ENCODE measurements around the gene SELENOW. TPM values are rescaled to one million over a fixed set of nuclear protein-coding genes. Genes with fewer than 3 reads are reported as not detected.
A peak's percentile ranks its signal among the peaks of the same experiment; 100 is the strongest.
"Not testable (repeated sequence)": the region's sequence is repeated elsewhere in the genome, so short reads cannot be mapped to it uniquely, and the experiment has no call there.

The SELENOW gene
- total RNA-seq, 4 donors from 2014 or later: 256 to 919 (median 484) TPM

DNA sequence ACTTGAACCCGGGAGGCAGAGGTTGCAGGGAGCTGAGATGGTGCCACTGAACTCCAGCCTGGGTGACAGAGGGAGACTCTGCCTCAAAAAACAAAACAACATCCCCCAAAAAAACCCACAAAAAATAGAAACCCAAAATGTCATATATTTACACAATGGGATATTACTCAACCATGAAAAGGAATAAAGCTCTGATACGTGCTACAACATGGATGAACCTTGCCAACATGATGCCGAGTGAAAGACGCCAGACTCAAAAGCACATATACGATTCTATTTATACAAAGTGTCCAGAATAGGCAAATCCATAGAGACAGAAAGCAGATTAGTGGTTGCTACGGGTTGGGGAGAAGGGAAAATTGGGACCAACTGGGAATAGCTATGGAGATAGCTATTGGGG is 27.9 kb downstream of the SELENOW start:
- WGBS, 2 donors: 86 to 89% methylated on average over 6 of the region's 6 CpGs
- no peaks in the 10 kb centered on the region for H3K4me1 ChIP-seq
- H3K4me3 ChIP-seq (replicated peaks in 1 of 3): no peak overlapping the region
- H3K27ac ChIP-seq: no peak overlapping the region
- intact Hi-C loops (cut with DNase I): no loop called here
- TF ChIP-seq, protein P1, sequence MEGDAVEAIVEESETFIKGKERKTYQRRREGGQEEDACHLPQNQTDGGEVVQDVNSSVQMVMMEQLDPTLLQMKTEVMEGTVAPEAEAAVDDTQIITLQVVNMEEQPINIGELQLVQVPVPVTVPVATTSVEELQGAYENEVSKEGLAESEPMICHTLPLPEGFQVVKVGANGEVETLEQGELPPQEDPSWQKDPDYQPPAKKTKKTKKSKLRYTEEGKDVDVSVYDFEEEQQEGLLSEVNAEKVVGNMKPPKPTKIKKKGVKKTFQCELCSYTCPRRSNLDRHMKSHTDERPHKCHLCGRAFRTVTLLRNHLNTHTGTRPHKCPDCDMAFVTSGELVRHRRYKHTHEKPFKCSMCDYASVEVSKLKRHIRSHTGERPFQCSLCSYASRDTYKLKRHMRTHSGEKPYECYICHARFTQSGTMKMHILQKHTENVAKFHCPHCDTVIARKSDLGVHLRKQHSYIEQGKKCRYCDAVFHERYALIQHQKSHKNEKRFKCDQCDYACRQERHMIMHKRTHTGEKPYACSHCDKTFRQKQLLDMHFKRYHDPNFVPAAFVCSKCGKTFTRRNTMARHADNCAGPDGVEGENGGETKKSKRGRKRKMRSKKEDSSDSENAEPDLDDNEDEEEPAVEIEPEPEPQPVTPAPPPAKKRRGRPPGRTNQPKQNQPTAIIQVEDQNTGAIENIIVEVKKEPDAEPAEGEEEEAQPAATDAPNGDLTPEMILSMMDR (IDR thresholded peaks at IDR 0.05): no peak
- no peak for TF ChIP-seq POLR2A (IDR thresholded peaks at IDR 0.05)
- no peaks in the 10 kb centered on the region for H3K36me3 ChIP-seq
- H3K27me3 ChIP-seq: no peaks in the 10 kb centered on the region
- no peak for DNase-seq
- H3K9me3 ChIP-seq: no peaks in the 10 kb centered on the region

DNA sequence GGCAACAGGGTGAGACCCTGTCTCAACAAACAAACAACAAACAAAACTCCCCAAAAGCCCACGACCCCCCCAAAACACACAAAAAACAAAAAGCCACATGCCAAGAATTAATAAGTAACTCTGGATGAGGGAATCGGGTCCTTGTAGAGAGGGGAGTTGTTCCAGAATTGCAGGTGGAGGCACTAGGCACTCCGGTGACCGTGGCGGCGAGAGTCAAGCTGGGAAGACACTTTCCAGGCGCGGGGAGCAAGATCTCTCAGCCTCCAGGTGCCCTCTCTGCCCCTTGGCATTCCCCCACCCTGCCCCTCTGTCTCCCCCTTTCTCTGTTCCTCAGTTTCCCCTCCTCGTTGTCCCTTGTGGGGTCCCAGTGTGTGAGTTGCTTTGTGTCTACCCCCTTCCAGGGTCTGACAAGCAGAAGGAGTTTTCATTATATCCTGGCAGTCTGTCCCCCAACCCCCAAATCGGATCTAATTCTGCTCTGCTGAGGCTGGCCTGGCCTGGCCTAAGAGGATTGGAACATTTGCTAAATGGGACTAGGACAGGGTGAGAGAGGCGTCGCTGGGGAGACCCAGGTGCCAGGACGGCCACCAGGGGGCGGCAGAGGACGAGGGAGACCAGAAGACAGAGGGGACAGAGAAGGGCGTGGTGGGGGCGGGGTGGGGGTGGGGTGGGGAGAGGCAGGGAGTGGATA is 34.9 kb downstream of the SELENOW start:
- no peak for TF ChIP-seq POLR2A (IDR thresholded peaks at IDR 0.05)
- TF ChIP-seq, protein P1 (IDR thresholded peaks at IDR 0.05): peak in 3 of 6 experiments; percentile 21 to 55 (median 26)

DNA sequence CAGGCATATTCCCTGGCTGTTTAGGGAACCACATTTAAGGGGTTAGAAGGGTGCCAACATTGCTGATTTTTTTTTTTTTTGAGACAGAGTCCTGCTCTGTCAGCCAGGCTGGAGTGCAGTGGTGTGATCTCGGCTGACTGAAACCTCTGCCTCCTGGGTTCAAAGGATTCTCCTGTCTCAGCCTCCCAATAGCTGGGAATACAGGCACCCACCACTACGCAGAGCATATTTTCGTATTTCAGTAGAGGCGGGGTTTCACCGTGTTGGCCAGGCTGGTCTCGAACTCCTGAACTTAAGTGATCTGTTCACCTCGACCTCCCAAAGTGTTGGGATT is 35.5 kb downstream of the SELENOW start:
- no peak overlapping the region for H3K4me3 ChIP-seq (replicated peaks in 1 of 3)
- H3K4me1 ChIP-seq: no peaks in the 10 kb centered on the region
- H3K36me3 ChIP-seq: no peaks in the 10 kb centered on the region
- WGBS, 2 donors: 53 to 60% methylated on average over 7 of the region's 7 CpGs
- H3K27me3 ChIP-seq: no peaks in the 10 kb centered on the region
- TF ChIP-seq POLR2A (IDR thresholded peaks at IDR 0.05): no peak
- TF ChIP-seq, protein P1 (IDR thresholded peaks at IDR 0.05): no peak
- no peak overlapping the region for H3K27ac ChIP-seq
- intact Hi-C loops (cut with DNase I): no loop called here
- H3K9me3 ChIP-seq: no peaks in the 10 kb centered on the region
- DNase-seq: no peak

More for the DNA sequence above, 34.9 kb downstream of the SELENOW start:
- Histone ChIP-seq H3K9me3 (no peaks in the 10 kb centered on the region), H3K4me3 (replicated peaks in 1 of 3) (no peak overlapping the region), H3K36me3 (no peaks in the 10 kb centered on the region), H3K27ac (no peak overlapping the region), H3K27me3 (no peaks in the 10 kb centered on the region), H3K4me1 (no peaks in the 10 kb centered on the region)
- intact Hi-C loops (cut with DNase I): no loop called here
- DNase-seq: peak; percentile 53 to 59
- 38 to 43% methylated on average over 15 to 17 of the region's 17 CpGs for WGBS, 2 donors

DNA sequence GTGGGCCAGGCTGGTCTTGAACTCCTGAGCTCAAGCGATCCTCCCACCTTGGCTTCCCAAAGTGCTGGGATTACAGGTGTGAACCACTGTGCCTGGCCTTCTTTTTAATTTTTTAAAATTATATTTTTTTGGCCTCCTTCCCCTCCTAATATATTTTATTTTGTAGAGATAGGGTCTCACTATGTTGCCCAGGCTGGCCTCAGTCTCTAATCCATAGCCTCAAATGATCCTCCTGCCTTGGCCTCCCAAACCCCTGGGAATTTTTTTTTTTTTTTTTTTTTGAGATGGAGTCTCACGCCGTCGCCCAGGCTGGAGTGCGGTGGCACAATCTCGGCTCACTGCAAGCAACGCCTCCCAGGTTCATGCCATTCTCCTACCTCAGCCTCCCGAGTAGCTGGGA is 37.8 kb downstream of the SELENOW start:
- 96 to 97% methylated on average over 8 of the region's 8 CpGs for WGBS, 2 donors
- H3K27ac ChIP-seq; H3K4me3 ChIP-seq (replicated peaks in 1 of 3); H3K36me3 ChIP-seq; H3K27me3 ChIP-seq; H3K9me3 ChIP-seq; H3K4me1 ChIP-seq; DNase-seq; intact Hi-C loops (cut with DNase I): not testable (repeated sequence)

DNA sequence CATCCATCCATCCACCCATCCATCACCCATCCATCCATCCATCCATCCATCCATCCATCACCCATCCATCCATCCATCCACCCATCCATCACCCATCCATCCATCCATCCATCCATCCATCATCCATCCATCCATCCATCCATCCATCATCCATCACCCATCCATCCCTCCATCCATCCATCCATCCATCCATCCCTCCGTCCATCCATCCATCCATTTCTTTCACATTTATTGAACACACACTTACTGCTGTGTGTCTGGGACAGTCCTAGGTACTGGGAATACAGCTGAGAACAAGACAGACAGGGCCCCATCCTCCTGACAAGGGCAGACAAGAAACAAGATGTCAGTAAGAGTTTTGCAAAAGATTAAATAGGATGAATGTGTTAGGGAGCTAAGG is 39.7 kb downstream of the SELENOW start:
- DNase-seq; H3K4me1 ChIP-seq; intact Hi-C loops (cut with DNase I); H3K36me3 ChIP-seq; H3K27ac ChIP-seq; H3K9me3 ChIP-seq; H3K4me3 ChIP-seq (replicated peaks in 1 of 3); H3K27me3 ChIP-seq: not testable (repeated sequence)
- WGBS, 2 donors: 90% methylated on average over 1 of the region's 1 CpG

DNA sequence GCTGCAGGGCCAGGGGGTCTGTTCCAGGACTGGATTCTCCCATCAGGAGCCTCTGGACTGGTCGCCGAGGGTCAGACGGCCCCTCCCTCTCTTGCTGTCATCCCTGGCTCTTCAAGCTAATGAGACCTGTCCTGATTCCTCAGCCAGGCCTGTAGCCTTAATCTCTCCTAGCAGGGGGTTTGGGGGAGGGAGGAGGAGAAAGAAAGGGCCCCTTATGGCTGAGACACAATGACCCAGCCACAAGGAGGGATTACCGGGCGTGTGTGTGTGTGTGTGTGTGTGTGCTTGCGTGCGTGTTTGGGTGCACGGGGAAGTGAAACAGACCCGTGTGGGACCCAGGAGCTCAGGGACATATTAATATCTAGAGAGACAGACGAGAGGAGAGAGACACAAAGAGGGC is 41.4 kb downstream of the SELENOW start:
- intact Hi-C loops (cut with DNase I): no loop called here
- no peaks in the 10 kb centered on the region for H3K27me3 ChIP-seq

More for the DNA sequence above, 41.4 kb downstream of the SELENOW start:
- 15% methylated on average over 10 of the region's 10 CpGs for WGBS, 2 donors
- Histone ChIP-seq H3K4me3 (replicated peaks in 1 of 3) (no peak overlapping the region), H3K27ac (no peak overlapping the region), H3K9me3 (no peaks in the 10 kb centered on the region), H3K36me3 (no peaks in the 10 kb centered on the region), H3K4me1 (no peaks in the 10 kb centered on the region)
- no peak for DNase-seq
- TF ChIP-seq, protein P1 (IDR thresholded peaks at IDR 0.05): no peak
- no peak for TF ChIP-seq POLR2A (IDR thresholded peaks at IDR 0.05)
